Amygdala (tissue), 56 donors: ENCODE measurements around the gene MLST8.
"Not testable (repeated sequence)": the region's sequence is repeated elsewhere in the genome, so short reads cannot be mapped to it uniquely, and the experiment has no call there.

Experiments
- DNase-seq, 56 donors: peaks; one replicate each; lab custom pipeline; 2025; lab: John Stamatoyannopoulos, UW

Gene MLST8

GRCh38 chr16:2188395-2188794 is 16.9 kb upstream of the MLST8 start:
- no peak for DNase-seq

GRCh38 chr16:2189252-2189893 is 15.9 kb upstream of the MLST8 start:
- DNase-seq: no peak

GRCh38 chr16:2190002-2190658 is 15.1 kb upstream of the MLST8 start:
- DNase-seq: no peak

GRCh38 chr16:2190659-2191445 is 14.4 kb upstream of the MLST8 start:
- peak in 42 of 56 donors; percentile 8 to 70 (median 46) for DNase-seq

GRCh38 chr16:2191446-2191706 is 13.9 kb upstream of the MLST8 start:
- DNase-seq: peak in 3 of 56 donors; percentile 30 to 53 (median 35)

- DNase-seq: peak in 3 of 56 donors; percentile 6 to 37 (median 19)
These were observed 11.0 kb upstream of the MLST8 start for GRCh38 chr16:2194166-2194834.

- DNase-seq: no peak
These were observed 10.4 kb upstream of the MLST8 start for GRCh38 chr16:2194852-2195321.

GRCh38 chr16:2195322-2196161 is 9.7 kb upstream of the MLST8 start:
- DNase-seq: no peak

GRCh38 chr16:2196162-2196980 is 8.9 kb upstream of the MLST8 start, which contains the start of gene CASKIN1:
Gene CASKIN1, minus strand, starts transcription at chr16:2196605. Its CDS starts 173 bp downstream, at chr16:2196432.
- peak in 4 of 56 donors; percentile 18 to 45 (median 32) for DNase-seq

GRCh38 chr16:2196981-2197511 is 8.2 kb upstream of the MLST8 start:
- DNase-seq: no peak

- no peak for DNase-seq
These were observed 7.5 kb upstream of the MLST8 start for GRCh38 chr16:2197765-2198164.

GRCh38 chr16:2198283-2198682 is 7.0 kb upstream of the MLST8 start:
- DNase-seq: no peak

- no peak for DNase-seq
These were observed 6.2 kb upstream of the MLST8 start for GRCh38 chr16:2199095-2199494.

- no peak for DNase-seq
These were observed 5.6 kb upstream of the MLST8 start for GRCh38 chr16:2199621-2200139.

GRCh38 chr16:2200313-2200712 is 4.9 kb upstream of the MLST8 start:
- no peak for DNase-seq

- DNase-seq: not testable (repeated sequence)
These were observed 2.0 kb upstream of the MLST8 start for GRCh38 chr16:2203119-2203688.

GRCh38 chr16:2204416-2205103 is 694 bp upstream of the MLST8 start:
- DNase-seq: no peak

GRCh38 chr16:2205967-2206313 is 686 bp downstream of the MLST8 start:
- peak in 5 of 56 donors; percentile 59 to 84 (median 69) for DNase-seq
